Neural cell (in vitro differentiated cells): Measurements from ENCODE around the gene TXNDC11. TPM values are rescaled to one million over a fixed set of nuclear protein-coding genes. Genes with fewer than 3 reads are reported as not detected.

Experiments
- H2AFZ ChIP-seq: fragments of 200-600, 300-800 bp; sonication (generic), shearing (Covaris generic); 2 replicates; pipeline ENCODE4 v1.6.0; 2014; ENCODE audit warnings: low read depth, mild to moderate bottlenecking, antibody characterized with exemption, low read length, moderate library complexity
- H3F3A ChIP-seq: fragments of 200-600 bp; shearing (Covaris generic); 2 replicates; pipeline ENCODE4 v1.6.1; 2016; ENCODE audit warnings: mild to moderate bottlenecking, moderate library complexity, mixed read lengths, antibody characterized with exemption, low read length; ENCODE audit not compliant: insufficient read depth, poor library complexity, severe bottlenecking
- H3K27ac ChIP-seq: fragments of 200-600, 300-800 bp; sonication (generic), shearing (Covaris generic); 2 replicates; pipeline ENCODE4 v1.5.1; 2014; ENCODE audit warnings: mild to moderate bottlenecking, low read length, moderate library complexity
- H3K27me3 ChIP-seq: fragments of 300-800, 200-600 bp; sonication (generic), shearing (Covaris generic); 2 replicates; pipeline ENCODE4 v1.6.0; 2014; ENCODE audit warnings: mild to moderate bottlenecking, low read depth, low read length, moderate library complexity; ENCODE audit not compliant: insufficient read depth
- H3K36me3 ChIP-seq: fragments of 300-800, 200-600 bp; sonication (generic), shearing (Covaris generic); 2 replicates; pipeline ENCODE4 v1.5.1; 2014; ENCODE audit warnings: mild to moderate bottlenecking, antibody characterized with exemption, low read length, moderate library complexity; ENCODE audit not compliant: insufficient read depth
- H3K4me2 ChIP-seq: fragments of 300-800, 200-600 bp; sonication (generic), shearing (Covaris generic); 2 replicates; pipeline ENCODE4 v1.6.0; 2014; ENCODE audit warnings: mild to moderate bottlenecking, low read length
- H3K4me3 ChIP-seq: fragments of 300-800, 200-600 bp; sonication (generic), shearing (Covaris generic); 2 replicates; pipeline ENCODE4 v1.5.1; 2014; ENCODE audit warnings: mild to moderate bottlenecking, low read length, moderate library complexity
- H3K79me2 ChIP-seq: fragments of 200-600 bp; shearing (Covaris generic); replicated peaks from 2 replicates; pipeline ENCODE4 v1.6.0; 2014; ENCODE audit warnings: mild to moderate bottlenecking, low read length, moderate library complexity; ENCODE audit not compliant: insufficient read depth
- H3K9ac ChIP-seq: fragments of 300-800, 200-600 bp; sonication (generic), shearing (Covaris generic); 2 replicates; pipeline ENCODE4 v1.6.1; 2016; ENCODE audit warnings: mild to moderate bottlenecking, low read length, mixed read lengths
- H3K9me2 ChIP-seq: fragments of 200-600 bp; shearing (Covaris generic); 2 replicates; pipeline ENCODE4 v1.6.1; 2016; ENCODE audit warnings: mild to moderate bottlenecking, low read length, mixed read lengths; ENCODE audit not compliant: insufficient read depth
- H3K9me3 ChIP-seq: fragments of 200-600, 300-800 bp; sonication (generic), shearing (Covaris generic); 2 replicates; pipeline ENCODE4 v1.6.1; 2016; ENCODE audit warnings: mild to moderate bottlenecking, mixed run types, low read length, moderate library complexity, mixed read lengths
- H4K20me1 ChIP-seq: fragments of 200-600 bp; shearing (Covaris generic); 2 replicates; pipeline ENCODE4 v1.6.1; 2016; ENCODE audit warnings: mild to moderate bottlenecking, mixed run types; ENCODE audit not compliant: insufficient read depth
- CTCF ChIP-seq: fragments of 450-650 bp; IDR thresholded peaks from 2 replicates; pipeline ENCODE4 v1.5.1; 2014; ENCODE audit warnings: antibody characterized with exemption, mild to moderate bottlenecking, moderate library complexity; ENCODE audit not compliant: poor library complexity, severe bottlenecking
- EP300 ChIP-seq: fragments of 450-650 bp; conservative IDR thresholded peaks from 2 replicates; pipeline ENCODE4 v1.6.1; 2014; ENCODE audit warnings: antibody characterized with exemption, mild to moderate bottlenecking, moderate library complexity; ENCODE audit not compliant: poor library complexity, severe bottlenecking
- EZH2 ChIP-seq: fragments of 200-600, 300-800 bp; shearing (Covaris generic), sonication (generic); IDR thresholded peaks from 2 replicates; pipeline ENCODE4 v1.6.1; 2014; ENCODE audit warnings: antibody characterized with exemption, low read length, borderline replicate concordance, mild to moderate bottlenecking; ENCODE audit not compliant: insufficient read depth, poor library complexity, severe bottlenecking
- MXI1 ChIP-seq: fragments of 450-650 bp; conservative IDR thresholded peaks from 2 replicates; pipeline ENCODE4 v1.6.1; 2014; ENCODE audit warnings: antibody characterized with exemption, mild to moderate bottlenecking; ENCODE audit not compliant: poor library complexity, severe bottlenecking
- POLR2AphosphoS5 ChIP-seq: IDR thresholded peaks from 2 replicates; pipeline ENCODE4 v1.6.1; 2012
- RAD21 ChIP-seq: fragments of 450-650 bp; conservative IDR thresholded peaks from 2 replicates; pipeline ENCODE4 v1.6.1; 2014; ENCODE audit warnings: antibody characterized with exemption, mild to moderate bottlenecking, moderate library complexity
- REST ChIP-seq: IDR thresholded peaks from 2 replicates; pipeline ENCODE4 v1.6.1; 2012; ENCODE audit warnings: borderline replicate concordance
- SMC3 ChIP-seq: fragments of 450-650 bp; conservative IDR thresholded peaks from 2 replicates; pipeline ENCODE4 v1.6.1; 2014; ENCODE audit warnings: antibody characterized with exemption, mild to moderate bottlenecking, moderate library complexity; ENCODE audit not compliant: poor library complexity
- TAF1 ChIP-seq: IDR thresholded peaks from 2 replicates; pipeline ENCODE4 v1.6.1; 2012; ENCODE audit warnings: low read depth
- polyA plus RNA-seq: library from polyadenylated mRNA; depleted of rRNA; stranded (reverse); fragments of >200 nt; gene quantifications from 2 replicates; pipeline ENCODE4 v1.2.3, GENCODE V29; 2014

Gene TXNDC11
- polyA plus RNA-seq, 1 donor from 2014 or later = 10.9 TPM

- TF ChIP-seq RAD21 (no peak), EP300 (no peak), REST (no peak), MXI1 (no peak), TAF1 (no peak), EZH2 (no peak), POLR2AphosphoS5 (no peak), SMC3 (no peak), CTCF (no peak)
- no peaks in the 10 kb centered on the region for H4K20me1 ChIP-seq
- H3K4me2 ChIP-seq = no peak overlapping the region
- no peak overlapping the region for H3K4me3 ChIP-seq
- no peaks in the 10 kb centered on the region for H3K9me3 ChIP-seq
- no peaks in the 10 kb centered on the region for H3K9me2 ChIP-seq
- H3F3A ChIP-seq = no peaks in the 10 kb centered on the region
- no peak overlapping the region for H3K27ac ChIP-seq
- no peak overlapping the region for H3K9ac ChIP-seq
- H3K27me3 ChIP-seq = no peaks in the 10 kb centered on the region
- no peak overlapping the region for H2AFZ ChIP-seq
- H3K36me3 ChIP-seq = peaks cover 4% of the 10 kb centered on the region
- no peaks in the 10 kb centered on the region for H3K79me2 ChIP-seq
Observed at GRCh38 chr16:11755022-11755760, 12.5 kb upstream of the TXNDC11 start.

GRCh38 chr16:11752856-11753255 is 10.2 kb upstream of the TXNDC11 start:
- peaks cover 4% of the 10 kb centered on the region for H3K36me3 ChIP-seq
- no peak overlapping the region for H3K4me2 ChIP-seq
- no peaks in the 10 kb centered on the region for H3K27me3 ChIP-seq
- no peaks in the 10 kb centered on the region for H3F3A ChIP-seq
- H3K9ac ChIP-seq = no peak overlapping the region
- H2AFZ ChIP-seq = no peak overlapping the region
- H3K9me2 ChIP-seq = no peaks in the 10 kb centered on the region
- no peak for TF ChIP-seq EP300
- no peak for TF ChIP-seq MXI1
- TF ChIP-seq CTCF = no peak
- no peak for TF ChIP-seq REST
- TF ChIP-seq SMC3 = no peak
- TF ChIP-seq TAF1 = no peak
- TF ChIP-seq EZH2 = no peak
- no peak for TF ChIP-seq RAD21
- TF ChIP-seq POLR2AphosphoS5 = no peak
- no peaks in the 10 kb centered on the region for H3K9me3 ChIP-seq
- H3K4me3 ChIP-seq = no peak overlapping the region
- H4K20me1 ChIP-seq = no peaks in the 10 kb centered on the region
- no peak overlapping the region for H3K27ac ChIP-seq
- H3K79me2 ChIP-seq = no peaks in the 10 kb centered on the region
